LNCAP (cell line): ENCODE measurements around the gene A1BG.

Experiments used
- CTCF ChIP-seq: fragments of 450-650 bp; IDR thresholded peaks from 2 replicates; pipeline ENCODE4 v1.5.1; 2017; ENCODE audit warnings: mild to moderate bottlenecking

Gene A1BG

GRCh38 chr19:58338825-58339558, 14.3 kb downstream of the A1BG start:
- TF ChIP-seq CTCF: no peak

GRCh38 chr19:58338336-58338735, 15.0 kb downstream of the A1BG start:
- no peak for TF ChIP-seq CTCF

- no peak for TF ChIP-seq CTCF
These were observed 16.5 kb downstream of the A1BG start for GRCh38 chr19:58336820-58337219.

- TF ChIP-seq CTCF: no peak
These were observed 17.1 kb downstream of the A1BG start for GRCh38 chr19:58336216-58336615.

- no peak for TF ChIP-seq CTCF
These were observed 17.7 kb downstream of the A1BG start for GRCh38 chr19:58335630-58336029.

GRCh38 chr19:58334691-58335249, 18.5 kb downstream of the A1BG start:
- TF ChIP-seq CTCF: no peak

GRCh38 chr19:58332697-58333096, 20.6 kb downstream of the A1BG start:
- TF ChIP-seq CTCF: no peak
